GM21526 (cell line): Measurements from ENCODE around the gene BANK1.

Experiments used
- ATAC-seq: cut with Tn5 transposase; IDR thresholded peaks from one replicate; pipeline ENCODE4 v1.9.1; 2021; ENCODE audit warnings: moderate library complexity; ENCODE audit not compliant: unreplicated experiment, low FRiP score

BANK1 gene

GRCh38 chr4:101790521-101791181, at the start of gene BANK1:
Gene BANK1 (plus strand): TSS chr4:101790730. CDS start chr4:101790881, 151 bp downstream.
- peak; percentile 100 for ATAC-seq

- no peak for ATAC-seq
Observed at GRCh38 chr4:101753721-101754120, 36.8 kb upstream of the BANK1 start.

- no peak for ATAC-seq
Observed at GRCh38 chr4:101756181-101756580, 34.3 kb upstream of the BANK1 start.

- no peak for ATAC-seq
Observed at GRCh38 chr4:101761405-101761804, 29.1 kb upstream of the BANK1 start.

GRCh38 chr4:101762025-101762424, 28.5 kb upstream of the BANK1 start:
- no peak for ATAC-seq

GRCh38 chr4:101762534-101762933, 28.0 kb upstream of the BANK1 start:
- no peak for ATAC-seq

GRCh38 chr4:101763576-101763975, 27.0 kb upstream of the BANK1 start:
- no peak for ATAC-seq

- ATAC-seq: no peak
Observed at GRCh38 chr4:101774807-101775206, 15.7 kb upstream of the BANK1 start.

GRCh38 chr4:101777431-101777830, 13.1 kb upstream of the BANK1 start:
- no peak for ATAC-seq

- ATAC-seq: no peak
Observed at GRCh38 chr4:101780284-101780683, 10.2 kb upstream of the BANK1 start.

GRCh38 chr4:101782546-101782945, 8.0 kb upstream of the BANK1 start:
- ATAC-seq: no peak

GRCh38 chr4:101784957-101785356, 5.6 kb upstream of the BANK1 start:
- no peak for ATAC-seq

GRCh38 chr4:101785486-101785885, 5.0 kb upstream of the BANK1 start:
- no peak for ATAC-seq

GRCh38 chr4:101787701-101788316, 2.7 kb upstream of the BANK1 start:
- ATAC-seq: no peak

GRCh38 chr4:101791182-101791558, 640 bp downstream of the BANK1 start:
- peak; percentile 1 for ATAC-seq

- ATAC-seq: no peak
Observed at GRCh38 chr4:101792056-101792590, 1.6 kb downstream of the BANK1 start.

GRCh38 chr4:101793397-101793796, 2.9 kb downstream of the BANK1 start:
- no peak for ATAC-seq

- no peak for ATAC-seq
Observed at GRCh38 chr4:101794806-101795205, 4.3 kb downstream of the BANK1 start.

GRCh38 chr4:101795704-101796103, 5.2 kb downstream of the BANK1 start:
- no peak for ATAC-seq

GRCh38 chr4:101801958-101802357, 11.4 kb downstream of the BANK1 start:
- ATAC-seq: no peak

- ATAC-seq: peak; percentile 98
Observed at GRCh38 chr4:101806914-101807313, 16.4 kb downstream of the BANK1 start.

GRCh38 chr4:101807351-101807750, 16.8 kb downstream of the BANK1 start:
- ATAC-seq: peak; percentile 35
